ENCODE results near the gene USP3.

USP3 gene

DNA sequence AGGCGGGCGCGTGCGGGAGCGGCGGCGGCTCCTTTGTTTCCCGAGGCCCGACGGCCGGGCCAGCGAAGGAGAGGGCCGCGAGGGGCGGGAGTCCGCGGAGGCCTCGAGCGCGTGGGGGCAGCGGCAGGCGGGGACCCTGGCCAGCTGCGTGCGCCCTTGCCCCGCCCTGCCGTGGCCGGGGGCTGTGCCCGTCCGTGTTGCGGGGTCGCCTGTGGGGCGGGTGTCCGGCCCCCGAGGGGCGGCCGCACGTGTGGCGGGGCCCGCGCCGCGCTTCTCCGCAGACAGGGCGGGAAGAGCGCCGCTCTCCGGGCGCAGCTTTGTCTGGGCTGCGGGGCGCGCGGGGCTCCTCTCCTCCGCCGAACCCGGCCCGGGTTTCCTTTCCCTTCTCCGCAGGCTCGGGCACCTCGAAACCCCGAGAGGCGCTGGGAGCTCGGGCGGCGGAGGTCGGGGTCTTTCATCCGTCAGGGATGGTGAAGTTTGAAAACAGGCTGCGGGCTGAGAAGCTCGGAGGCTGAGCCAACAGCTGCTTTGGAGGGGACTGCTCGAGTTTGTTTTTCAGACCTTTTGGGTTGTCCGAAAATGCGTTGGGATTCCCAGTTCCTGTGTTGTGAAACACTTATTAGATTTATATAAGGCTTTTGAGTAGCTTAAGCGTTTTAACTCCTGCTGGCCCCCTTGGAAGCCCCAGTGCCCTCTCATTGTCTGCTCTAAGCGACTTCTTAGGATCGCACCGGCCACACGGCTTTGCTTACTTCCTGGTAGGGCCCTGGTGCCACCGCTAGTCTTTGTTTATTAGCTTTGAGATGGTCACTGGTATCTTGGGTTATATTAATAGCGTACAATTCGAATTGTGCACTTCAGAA is 817 bp downstream of the USP3 start:
- H3K36me3 ChIP-seq (ENCODE audit: control insufficient read depth, low read length) = peaks cover 17% of the 10 kb centered on the region; the same call in 1 of the 2 replicates
- peak overlapping the region; percentile 83 for H3K4me3 ChIP-seq (ENCODE audit: low read length)
- H3F3A ChIP-seq (ENCODE audit: control insufficient read depth, insufficient read depth) = peaks cover 20% of the 10 kb centered on the region
- H3K79me2 ChIP-seq (ENCODE audit: control insufficient read depth, low read length) = peaks cover 71% of the 10 kb centered on the region
- H3K4me2 ChIP-seq (ENCODE audit: low read length) = peak overlapping the region; percentile 91
- H3K9me3 ChIP-seq (ENCODE audit: control insufficient read depth, insufficient read depth, low read length) = no peaks in the 10 kb centered on the region
- H3K9me2 ChIP-seq (replicated peaks; ENCODE audit: control insufficient read depth, low read length) = no peaks in the 10 kb centered on the region
- TF ChIP-seq, protein P1, sequence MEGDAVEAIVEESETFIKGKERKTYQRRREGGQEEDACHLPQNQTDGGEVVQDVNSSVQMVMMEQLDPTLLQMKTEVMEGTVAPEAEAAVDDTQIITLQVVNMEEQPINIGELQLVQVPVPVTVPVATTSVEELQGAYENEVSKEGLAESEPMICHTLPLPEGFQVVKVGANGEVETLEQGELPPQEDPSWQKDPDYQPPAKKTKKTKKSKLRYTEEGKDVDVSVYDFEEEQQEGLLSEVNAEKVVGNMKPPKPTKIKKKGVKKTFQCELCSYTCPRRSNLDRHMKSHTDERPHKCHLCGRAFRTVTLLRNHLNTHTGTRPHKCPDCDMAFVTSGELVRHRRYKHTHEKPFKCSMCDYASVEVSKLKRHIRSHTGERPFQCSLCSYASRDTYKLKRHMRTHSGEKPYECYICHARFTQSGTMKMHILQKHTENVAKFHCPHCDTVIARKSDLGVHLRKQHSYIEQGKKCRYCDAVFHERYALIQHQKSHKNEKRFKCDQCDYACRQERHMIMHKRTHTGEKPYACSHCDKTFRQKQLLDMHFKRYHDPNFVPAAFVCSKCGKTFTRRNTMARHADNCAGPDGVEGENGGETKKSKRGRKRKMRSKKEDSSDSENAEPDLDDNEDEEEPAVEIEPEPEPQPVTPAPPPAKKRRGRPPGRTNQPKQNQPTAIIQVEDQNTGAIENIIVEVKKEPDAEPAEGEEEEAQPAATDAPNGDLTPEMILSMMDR (IDR thresholded peaks at IDR 0.05; ENCODE audit: low read depth, low read length, poor library complexity, severe bottlenecking) = no peak
- H4K20me1 ChIP-seq (ENCODE audit: control insufficient read depth, insufficient read depth, low read depth, low read length) = peaks cover 28% of the 10 kb centered on the region
- H3K27me3 ChIP-seq (ENCODE audit: control insufficient read depth, low read length) = no peaks in the 10 kb centered on the region; the same call in 1 of the 2 replicates
- H3K27ac ChIP-seq (ENCODE audit: low read depth, low read length) = peak overlapping the region; percentile 67
- peaks cover 83% of the 10 kb centered on the region for H3K4me1 ChIP-seq (ENCODE audit: control insufficient read depth, low read length)

DNA sequence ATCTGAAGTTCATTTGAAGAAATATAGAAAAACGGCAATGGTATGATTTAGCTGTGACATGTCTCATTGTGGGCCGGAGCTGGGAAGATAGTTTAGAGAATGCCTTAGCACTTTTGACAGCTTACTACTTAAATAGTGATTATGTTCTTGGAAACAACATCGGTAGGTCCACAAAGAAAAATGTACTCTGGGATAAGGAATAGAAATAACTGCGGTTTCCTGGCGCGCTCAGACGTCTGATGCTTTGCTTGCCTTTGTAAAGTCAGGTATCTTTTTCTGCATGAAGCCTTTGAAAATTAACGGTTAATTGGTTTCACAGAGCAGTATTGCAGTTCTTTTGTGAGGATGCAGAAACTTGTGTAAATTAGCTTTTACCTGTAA is 1.4 kb downstream of the USP3 start:
- H3K4me3 ChIP-seq (ENCODE audit: low read length) = peak overlapping the region; percentile 83
- H3K4me2 ChIP-seq (ENCODE audit: low read length) = peak overlapping the region; percentile 91
- H3K27ac ChIP-seq (ENCODE audit: low read depth, low read length) = peak overlapping the region; percentile 67
- no peaks in the 10 kb centered on the region; the same call in 1 of the 2 replicates for H3K27me3 ChIP-seq (ENCODE audit: control insufficient read depth, low read length)
- H3K9me2 ChIP-seq (replicated peaks; ENCODE audit: control insufficient read depth, low read length) = no peaks in the 10 kb centered on the region
- peaks cover 34% of the 10 kb centered on the region for H4K20me1 ChIP-seq (ENCODE audit: control insufficient read depth, insufficient read depth, low read depth, low read length)
- peaks cover 77% of the 10 kb centered on the region for H3K79me2 ChIP-seq (ENCODE audit: control insufficient read depth, low read length)
- H3K9me3 ChIP-seq (ENCODE audit: control insufficient read depth, insufficient read depth, low read length) = no peaks in the 10 kb centered on the region
- H3K4me1 ChIP-seq (ENCODE audit: control insufficient read depth, low read length) = peaks cover 83% of the 10 kb centered on the region
- peaks cover 17% of the 10 kb centered on the region; the same call in 1 of the 2 replicates for H3K36me3 ChIP-seq (ENCODE audit: control insufficient read depth, low read length)
- TF ChIP-seq, protein P1 (IDR thresholded peaks at IDR 0.05; ENCODE audit: low read depth, low read length, poor library complexity, severe bottlenecking) = no peak
- TF ChIP-seq EZH2phosphoT487 (IDR thresholded peaks at IDR 0.05; ENCODE audit: borderline replicate concordance, low read length) = no peak
- peaks cover 20% of the 10 kb centered on the region for H3F3A ChIP-seq (ENCODE audit: control insufficient read depth, insufficient read depth)

DNA sequence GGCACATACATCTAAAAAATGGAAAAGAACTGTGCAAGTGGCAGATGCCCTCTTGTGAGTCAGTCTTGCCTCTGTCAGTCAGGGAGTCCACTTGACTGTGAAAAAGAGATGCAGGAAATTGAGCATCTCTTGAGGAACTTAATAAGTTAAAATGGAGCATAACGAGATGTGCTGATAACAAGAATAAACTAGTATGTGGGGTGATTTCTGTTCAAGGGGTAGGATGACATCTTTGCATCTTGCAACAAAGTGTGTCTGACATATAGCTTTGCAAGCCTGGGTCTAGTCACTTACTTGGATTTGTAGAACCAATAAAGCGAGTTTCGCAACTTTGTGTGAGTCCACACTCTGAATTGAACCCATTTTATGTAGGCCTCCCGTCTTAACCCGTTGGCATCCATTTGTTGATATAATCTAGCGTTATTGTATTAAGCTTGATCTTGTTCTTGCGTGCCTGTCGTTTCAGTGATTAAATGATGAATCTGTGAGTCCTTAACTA is 2.2 kb downstream of the USP3 start:
- peaks cover 81% of the 10 kb centered on the region for H3K4me1 ChIP-seq (ENCODE audit: control insufficient read depth, low read length)
- H3K9me2 ChIP-seq (replicated peaks; ENCODE audit: control insufficient read depth, low read length) = no peaks in the 10 kb centered on the region
- peaks cover 85% of the 10 kb centered on the region for H3K79me2 ChIP-seq (ENCODE audit: control insufficient read depth, low read length)
- peak overlapping the region; percentile 91 for H3K4me2 ChIP-seq (ENCODE audit: low read length)
- H3K9me3 ChIP-seq (ENCODE audit: control insufficient read depth, insufficient read depth, low read length) = no peaks in the 10 kb centered on the region
- H3F3A ChIP-seq (ENCODE audit: control insufficient read depth, insufficient read depth) = peaks cover 20% of the 10 kb centered on the region
- no peaks in the 10 kb centered on the region; the same call in 1 of the 2 replicates for H3K27me3 ChIP-seq (ENCODE audit: control insufficient read depth, low read length)
- H3K36me3 ChIP-seq (ENCODE audit: control insufficient read depth, low read length) = peaks cover 17% of the 10 kb centered on the region; the same call in 1 of the 2 replicates
- H4K20me1 ChIP-seq (ENCODE audit: control insufficient read depth, insufficient read depth, low read depth, low read length) = peaks cover 35% of the 10 kb centered on the region
- peak overlapping the region; percentile 83 for H3K4me3 ChIP-seq (ENCODE audit: low read length)
- TF ChIP-seq, protein P1 (IDR thresholded peaks at IDR 0.05; ENCODE audit: low read depth, low read length, poor library complexity, severe bottlenecking) = no peak
- TF ChIP-seq EZH2phosphoT487 (IDR thresholded peaks at IDR 0.05; ENCODE audit: borderline replicate concordance, low read length) = no peak
- H3K27ac ChIP-seq (ENCODE audit: low read depth, low read length) = no peak overlapping the region

All from DOHH2 (cell line).